Panc1 (cell line): ENCODE measurements around the gene DRAM1. TPM values are rescaled to one million over a fixed set of nuclear protein-coding genes. Genes with fewer than 3 reads are reported as not detected.

ENCODE experiments used
- ATAC-seq: fragments of 200-7000 bp; cut with Tn5 transposase; 2 replicates; pipeline ENCODE4 v1.9.1; 2020; ENCODE audit warnings: mild to moderate bottlenecking, moderate library complexity
- BruUV-seq: library from RNA; stranded (reverse); fragments of 400-500 nt; replicated peaks from 2 replicates; lab custom pipeline; 2021; lab: Mats Ljungman, UMichigan
- CTCF ChIA-PET: fragments of 300-600 bp; sonication (Branson Sonifier 250); formaldehyde crosslinking; loops from one replicate; lab custom pipeline; 2022; ENCODE audit warnings: antibody characterized with exemption; lab: Charles Lee
- POLR2A ChIA-PET: fragments of 300-600 bp; sonication (Branson Sonifier 250); formaldehyde crosslinking; loops from one replicate; lab custom pipeline; 2022; ENCODE audit warnings: antibody characterized with exemption; lab: Charles Lee
- DNase-seq: peaks from one replicate; pipeline ENCODE4 v3.0.0-alpha.2; 2010; ENCODE audit warnings: low read depth, low spot score
- H3K27ac ChIP-seq: 2 replicates; pipeline ENCODE4 v1.5.1; 2011; ENCODE audit warnings: mild to moderate bottlenecking, low read length, inconsistent platforms
- H3K27me3 ChIP-seq: fragments of 200-500 bp; sonication (Bioruptor generic); 2 replicates; pipeline ENCODE4 v1.6.0; 2014; ENCODE audit warnings: low read length, inconsistent platforms; ENCODE audit not compliant: control insufficient read depth, insufficient read depth
- H3K36me3 ChIP-seq: fragments of 200-500 bp; sonication (Bioruptor generic); 2 replicates; pipeline ENCODE4 v1.5.1; 2014; ENCODE audit warnings: inconsistent platforms, mild to moderate bottlenecking, low read length, moderate library complexity; ENCODE audit not compliant: control insufficient read depth, insufficient read depth
- H3K4me1 ChIP-seq: 2 replicates; pipeline ENCODE4 v1.5.1; 2011; ENCODE audit warnings: inconsistent platforms, mild to moderate bottlenecking, low read length, moderate library complexity; ENCODE audit not compliant: control insufficient read depth, insufficient read depth
- H3K4me3 ChIP-seq, 2 experiments: 2 replicates each; pipeline ENCODE4 v1.5.1; 2011 to 2012; ENCODE audit warnings: low read depth in 2 of 2, low read length in 2 of 2, mild to moderate bottlenecking in 2 of 2, inconsistent platforms in 1 of 2, moderate library complexity in 1 of 2
- H3K9me3 ChIP-seq: fragments of 200-500 bp; sonication (Bioruptor generic); 2 replicates; pipeline ENCODE4 v1.5.1; 2014; ENCODE audit warnings: low read depth, mild to moderate bottlenecking, inconsistent platforms, low read length, moderate library complexity; ENCODE audit not compliant: control insufficient read depth, insufficient read depth
- POLR2AphosphoS5 ChIP-seq: IDR thresholded peaks from 2 replicates; pipeline ENCODE4 v1.6.1; 2012; ENCODE audit warnings: mild to moderate bottlenecking, low read depth, low read length, moderate library complexity
- SIN3A ChIP-seq: IDR thresholded peaks from 2 replicates; pipeline ENCODE4 v1.6.1; 2012; ENCODE audit warnings: low read depth, mild to moderate bottlenecking, low read length, moderate library complexity, borderline replicate concordance; ENCODE audit not compliant: insufficient read depth
- TCF7L2 ChIP-seq: IDR thresholded peaks from 2 replicates; pipeline ENCODE4 v1.6.1; 2011; ENCODE audit warnings: mild to moderate bottlenecking, low read depth, low read length, inconsistent platforms
- in situ Hi-C: cut with HindIII; loops from 2 replicates; pipeline ENCODE4 v1.10.0; 2016; ENCODE audit warnings: low sequenced_read_pairs, low pct_unique_long_range_greater_than_20kb
- intact Hi-C: fragments of 100-400 bp; cut with micrococcal nuclease; formaldehyde crosslinking; loops from one replicate; pipeline ENCODE4 v1.10.0; 2022; ENCODE audit not compliant: unreplicated experiment
- total RNA-seq: library from RNA; stranded (reverse); gene quantifications from one replicate; pipeline ENCODE4 v1.2.1, GENCODE V29; 2021; ENCODE audit not compliant: unreplicated experiment
- TF ChIP-seq, protein P1 (sequence below): fragments of 450-650 bp; IDR thresholded peaks from 2 replicates; pipeline ENCODE4 v1.5.1; 2017; ENCODE audit warnings: mild to moderate bottlenecking
- TF ChIP-seq, protein P2 (sequence below), 2 experiments: IDR thresholded peaks; 2 replicates each; pipeline ENCODE4 v1.6.1; 2011 to 2012; ENCODE audit warnings: low read depth in 2 of 2, control low read depth in 1 of 2, low read length in 1 of 2, mild to moderate bottlenecking in 1 of 2, moderate library complexity in 1 of 2; ENCODE audit not compliant: insufficient read depth in 1 of 2

Gene DRAM1
- total RNA-seq, 1 experiment from 2014 or later = 19.2 TPM

DNA sequence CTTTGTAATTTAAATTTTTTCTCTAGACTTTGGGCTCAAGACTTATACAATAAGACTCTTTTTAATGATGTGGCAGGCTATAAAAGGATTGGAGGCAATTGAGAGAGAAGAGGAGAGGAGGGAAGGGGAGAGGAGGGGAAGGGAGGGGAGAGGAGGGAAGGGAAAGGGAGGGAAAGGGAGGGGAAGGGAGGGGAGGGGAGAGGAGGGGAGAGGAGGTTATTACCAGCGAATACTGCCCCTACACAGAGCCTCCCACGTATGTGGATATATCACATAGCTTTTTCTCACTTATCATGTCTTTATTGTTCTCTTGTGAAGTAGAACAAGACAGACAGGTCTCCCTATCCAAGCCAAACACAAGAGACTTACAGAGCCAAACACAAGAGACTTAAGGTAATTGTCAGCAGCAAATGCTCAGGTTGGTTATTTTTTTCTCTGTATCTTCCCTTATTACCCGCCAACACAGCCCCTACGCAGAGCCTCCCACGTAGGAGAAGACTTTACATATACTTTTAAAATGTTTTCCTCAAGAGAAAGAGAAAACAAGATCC is 63.1 kb downstream of the DRAM1 start:
- Histone ChIP-seq H3K36me3 (no peaks in the 10 kb centered on the region), H3K4me3 (no peak overlapping the region), H3K27ac (no peak overlapping the region), H3K9me3 (no peaks in the 10 kb centered on the region), H3K27me3 (peaks cover 8% of the 10 kb centered on the region), H3K4me1 (0 out of 2 replicates have a peak, but pooled peaks cover 1% of the 10 kb centered on the region)
- in situ Hi-C loops (no loop called here), intact Hi-C loops (loop anchor here (10.0 kb wide), 1 partner anchor 544 kb away; the partner anchor contains the start of gene IGF1)
- CTCF ChIA-PET = no interaction called here
- no peak for DNase-seq
- POLR2A ChIA-PET = no interaction called here
- BruUV-seq = no TSS peak
- no peak for ATAC-seq
- TF ChIP-seq TCF7L2 (no peak), SIN3A (no peak), POLR2AphosphoS5 (no peak)
- TF ChIP-seq, protein P1, sequence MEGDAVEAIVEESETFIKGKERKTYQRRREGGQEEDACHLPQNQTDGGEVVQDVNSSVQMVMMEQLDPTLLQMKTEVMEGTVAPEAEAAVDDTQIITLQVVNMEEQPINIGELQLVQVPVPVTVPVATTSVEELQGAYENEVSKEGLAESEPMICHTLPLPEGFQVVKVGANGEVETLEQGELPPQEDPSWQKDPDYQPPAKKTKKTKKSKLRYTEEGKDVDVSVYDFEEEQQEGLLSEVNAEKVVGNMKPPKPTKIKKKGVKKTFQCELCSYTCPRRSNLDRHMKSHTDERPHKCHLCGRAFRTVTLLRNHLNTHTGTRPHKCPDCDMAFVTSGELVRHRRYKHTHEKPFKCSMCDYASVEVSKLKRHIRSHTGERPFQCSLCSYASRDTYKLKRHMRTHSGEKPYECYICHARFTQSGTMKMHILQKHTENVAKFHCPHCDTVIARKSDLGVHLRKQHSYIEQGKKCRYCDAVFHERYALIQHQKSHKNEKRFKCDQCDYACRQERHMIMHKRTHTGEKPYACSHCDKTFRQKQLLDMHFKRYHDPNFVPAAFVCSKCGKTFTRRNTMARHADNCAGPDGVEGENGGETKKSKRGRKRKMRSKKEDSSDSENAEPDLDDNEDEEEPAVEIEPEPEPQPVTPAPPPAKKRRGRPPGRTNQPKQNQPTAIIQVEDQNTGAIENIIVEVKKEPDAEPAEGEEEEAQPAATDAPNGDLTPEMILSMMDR = no peak
- TF ChIP-seq, protein P2, sequence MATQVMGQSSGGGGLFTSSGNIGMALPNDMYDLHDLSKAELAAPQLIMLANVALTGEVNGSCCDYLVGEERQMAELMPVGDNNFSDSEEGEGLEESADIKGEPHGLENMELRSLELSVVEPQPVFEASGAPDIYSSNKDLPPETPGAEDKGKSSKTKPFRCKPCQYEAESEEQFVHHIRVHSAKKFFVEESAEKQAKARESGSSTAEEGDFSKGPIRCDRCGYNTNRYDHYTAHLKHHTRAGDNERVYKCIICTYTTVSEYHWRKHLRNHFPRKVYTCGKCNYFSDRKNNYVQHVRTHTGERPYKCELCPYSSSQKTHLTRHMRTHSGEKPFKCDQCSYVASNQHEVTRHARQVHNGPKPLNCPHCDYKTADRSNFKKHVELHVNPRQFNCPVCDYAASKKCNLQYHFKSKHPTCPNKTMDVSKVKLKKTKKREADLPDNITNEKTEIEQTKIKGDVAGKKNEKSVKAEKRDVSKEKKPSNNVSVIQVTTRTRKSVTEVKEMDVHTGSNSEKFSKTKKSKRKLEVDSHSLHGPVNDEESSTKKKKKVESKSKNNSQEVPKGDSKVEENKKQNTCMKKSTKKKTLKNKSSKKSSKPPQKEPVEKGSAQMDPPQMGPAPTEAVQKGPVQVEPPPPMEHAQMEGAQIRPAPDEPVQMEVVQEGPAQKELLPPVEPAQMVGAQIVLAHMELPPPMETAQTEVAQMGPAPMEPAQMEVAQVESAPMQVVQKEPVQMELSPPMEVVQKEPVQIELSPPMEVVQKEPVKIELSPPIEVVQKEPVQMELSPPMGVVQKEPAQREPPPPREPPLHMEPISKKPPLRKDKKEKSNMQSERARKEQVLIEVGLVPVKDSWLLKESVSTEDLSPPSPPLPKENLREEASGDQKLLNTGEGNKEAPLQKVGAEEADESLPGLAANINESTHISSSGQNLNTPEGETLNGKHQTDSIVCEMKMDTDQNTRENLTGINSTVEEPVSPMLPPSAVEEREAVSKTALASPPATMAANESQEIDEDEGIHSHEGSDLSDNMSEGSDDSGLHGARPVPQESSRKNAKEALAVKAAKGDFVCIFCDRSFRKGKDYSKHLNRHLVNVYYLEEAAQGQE (IDR thresholded peaks at IDR 0.05; ENCODE audit: insufficient read depth in 1 of 2, low read depth in 2 of 2, low read length in 1 of 2) = no peak

DNA sequence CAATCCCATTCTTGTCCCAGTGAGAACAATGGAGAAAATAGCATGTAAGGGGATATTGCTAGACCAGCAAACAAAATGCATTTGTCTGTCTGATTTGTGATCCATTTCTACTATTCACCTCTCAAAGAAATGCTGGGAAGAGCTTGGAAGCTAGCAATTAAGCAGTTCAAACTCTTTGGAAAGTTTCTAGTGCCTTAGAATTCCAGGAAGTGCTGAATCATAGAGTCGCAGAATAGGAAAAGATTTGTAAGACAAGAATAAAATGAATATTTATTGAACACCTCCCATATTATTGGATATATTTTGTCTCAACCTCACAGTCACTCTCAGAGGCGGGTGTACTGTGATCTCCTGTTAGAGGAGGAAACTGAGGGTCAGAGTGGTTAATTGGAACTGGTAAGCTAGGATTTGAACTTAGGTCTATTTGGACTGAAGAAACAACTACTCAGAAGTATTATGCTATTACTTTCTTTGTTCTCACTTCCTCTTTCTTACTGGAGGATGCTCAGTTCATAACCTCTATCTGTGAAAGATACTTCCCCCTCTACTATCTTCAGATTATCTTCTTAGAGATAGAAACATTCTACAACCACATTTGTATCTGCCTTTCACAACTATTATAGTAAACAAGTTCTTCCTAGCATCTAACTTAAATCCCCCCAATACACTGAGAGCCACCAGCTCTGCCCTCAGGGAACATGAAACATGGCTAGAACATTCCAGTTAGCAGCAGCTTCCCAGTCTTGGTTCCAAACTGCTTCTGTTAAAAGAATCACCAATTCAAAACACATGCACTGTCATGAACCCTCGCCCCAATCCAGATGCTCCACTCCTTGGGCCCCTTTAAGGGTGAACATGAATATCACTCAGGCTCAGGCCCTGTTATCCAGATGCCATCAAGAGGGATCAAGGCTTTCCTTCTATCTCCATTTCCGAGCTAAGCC is 64.2 kb downstream of the DRAM1 start:
- BruUV-seq = no TSS peak
- H3K9me3 ChIP-seq = no peaks in the 10 kb centered on the region
- TF ChIP-seq TCF7L2 = no peak
- no peak for TF ChIP-seq POLR2AphosphoS5
- TF ChIP-seq, protein P1 = no peak
- TF ChIP-seq, protein P2 (IDR thresholded peaks at IDR 0.05; ENCODE audit: insufficient read depth in 1 of 2, low read depth in 2 of 2, low read length in 1 of 2) = no peak
- TF ChIP-seq SIN3A = no peak
- no peak overlapping the region for H3K4me3 ChIP-seq
- in situ Hi-C loops (no loop called here), intact Hi-C loops (loop anchor here (10.0 kb wide), 1 partner anchor 543 kb away; the partner anchor contains the start of gene IGF1)
- H3K36me3 ChIP-seq = no peaks in the 10 kb centered on the region
- H3K4me1 ChIP-seq = 0 out of 2 replicates have a peak, but pooled peaks cover 2% of the 10 kb centered on the region
- ChIA-PET CTCF (interaction anchor here (0.6 kb wide), 1 partner anchor 56 kb away, joined by 3 read pairs; no protein-coding TSS in a partner anchor), POLR2A (no interaction called here)
- peaks cover 5% of the 10 kb centered on the region; the same call in 1 of the 2 replicates for H3K27me3 ChIP-seq
- ATAC-seq (no peak), DNase-seq (no peak)
- no peak overlapping the region for H3K27ac ChIP-seq
